Type B pancreatic cell (in vitro differentiated cells): Measurements from ENCODE around the gene CLCF1. TPM values are rescaled to one million over a fixed set of nuclear protein-coding genes. Genes with fewer than 3 reads are reported as not detected.
A peak's percentile ranks its signal among the peaks of the same experiment; 100 is the strongest.

Source experiments
- DNase-seq: peaks from one replicate; pipeline ENCODE4 v3.0.0; 2021; ENCODE audit warnings: mixed read lengths; ENCODE audit not compliant: unreplicated experiment; ENCODE audit errors: extremely low spot score
- H3K27ac Mint-ChIP-seq: 2 replicates; pipeline ENCODE4 v1.8.0; 2021; ENCODE audit warnings: mild to moderate bottlenecking, mixed read lengths
- H3K27me3 Mint-ChIP-seq: 2 replicates; pipeline ENCODE4 v1.8.0; 2021; ENCODE audit warnings: mixed read lengths
- H3K36me3 Mint-ChIP-seq: 2 replicates; pipeline ENCODE4 v1.8.0; 2021; ENCODE audit warnings: mixed read lengths
- H3K4me1 Mint-ChIP-seq: one replicate; pipeline ENCODE4 v1.8.0; 2021; ENCODE audit warnings: mixed read lengths; ENCODE audit not compliant: unreplicated experiment
- H3K4me3 Mint-ChIP-seq: 2 replicates; pipeline ENCODE4 v1.8.0; 2021; ENCODE audit warnings: mild to moderate bottlenecking, mixed read lengths
- H3K9me3 Mint-ChIP-seq: 2 replicates; pipeline ENCODE4 v1.8.0; 2021; ENCODE audit warnings: mixed read lengths
- total RNA-seq: library from RNA; stranded (reverse); gene quantifications from 2 replicates; pipeline ENCODE4 v1.2.1, GENCODE V29; 2021; ENCODE audit warnings: low replicate concordance
- TF ChIP-seq, protein P1 (sequence below): fragments of 200-600 bp; sonication (generic); conservative IDR thresholded peaks from 2 replicates; pipeline ENCODE4 v1.5.0; 2021; ENCODE audit warnings: antibody characterized with exemption, mild to moderate bottlenecking

The CLCF1 gene
- total RNA-seq, 1 donor from 2014 or later: 3.2 TPM

GRCh38 chr11:67367761-67368227 lies 5.6 kb downstream of the CLCF1 start:
- Mint-ChIP-seq H3K4me1 (peaks cover 36% of the 10 kb centered on the region), H3K27me3 (peaks cover 8% of the 10 kb centered on the region), H3K9me3 (no peaks in the 10 kb centered on the region), H3K4me3 (peak overlapping the region; percentile 59), H3K27ac (peak overlapping the region; percentile 12), H3K36me3 (peaks cover 7% of the 10 kb centered on the region)
- no peak for DNase-seq
- TF ChIP-seq, protein P1, sequence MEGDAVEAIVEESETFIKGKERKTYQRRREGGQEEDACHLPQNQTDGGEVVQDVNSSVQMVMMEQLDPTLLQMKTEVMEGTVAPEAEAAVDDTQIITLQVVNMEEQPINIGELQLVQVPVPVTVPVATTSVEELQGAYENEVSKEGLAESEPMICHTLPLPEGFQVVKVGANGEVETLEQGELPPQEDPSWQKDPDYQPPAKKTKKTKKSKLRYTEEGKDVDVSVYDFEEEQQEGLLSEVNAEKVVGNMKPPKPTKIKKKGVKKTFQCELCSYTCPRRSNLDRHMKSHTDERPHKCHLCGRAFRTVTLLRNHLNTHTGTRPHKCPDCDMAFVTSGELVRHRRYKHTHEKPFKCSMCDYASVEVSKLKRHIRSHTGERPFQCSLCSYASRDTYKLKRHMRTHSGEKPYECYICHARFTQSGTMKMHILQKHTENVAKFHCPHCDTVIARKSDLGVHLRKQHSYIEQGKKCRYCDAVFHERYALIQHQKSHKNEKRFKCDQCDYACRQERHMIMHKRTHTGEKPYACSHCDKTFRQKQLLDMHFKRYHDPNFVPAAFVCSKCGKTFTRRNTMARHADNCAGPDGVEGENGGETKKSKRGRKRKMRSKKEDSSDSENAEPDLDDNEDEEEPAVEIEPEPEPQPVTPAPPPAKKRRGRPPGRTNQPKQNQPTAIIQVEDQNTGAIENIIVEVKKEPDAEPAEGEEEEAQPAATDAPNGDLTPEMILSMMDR: no peak

DNA sequence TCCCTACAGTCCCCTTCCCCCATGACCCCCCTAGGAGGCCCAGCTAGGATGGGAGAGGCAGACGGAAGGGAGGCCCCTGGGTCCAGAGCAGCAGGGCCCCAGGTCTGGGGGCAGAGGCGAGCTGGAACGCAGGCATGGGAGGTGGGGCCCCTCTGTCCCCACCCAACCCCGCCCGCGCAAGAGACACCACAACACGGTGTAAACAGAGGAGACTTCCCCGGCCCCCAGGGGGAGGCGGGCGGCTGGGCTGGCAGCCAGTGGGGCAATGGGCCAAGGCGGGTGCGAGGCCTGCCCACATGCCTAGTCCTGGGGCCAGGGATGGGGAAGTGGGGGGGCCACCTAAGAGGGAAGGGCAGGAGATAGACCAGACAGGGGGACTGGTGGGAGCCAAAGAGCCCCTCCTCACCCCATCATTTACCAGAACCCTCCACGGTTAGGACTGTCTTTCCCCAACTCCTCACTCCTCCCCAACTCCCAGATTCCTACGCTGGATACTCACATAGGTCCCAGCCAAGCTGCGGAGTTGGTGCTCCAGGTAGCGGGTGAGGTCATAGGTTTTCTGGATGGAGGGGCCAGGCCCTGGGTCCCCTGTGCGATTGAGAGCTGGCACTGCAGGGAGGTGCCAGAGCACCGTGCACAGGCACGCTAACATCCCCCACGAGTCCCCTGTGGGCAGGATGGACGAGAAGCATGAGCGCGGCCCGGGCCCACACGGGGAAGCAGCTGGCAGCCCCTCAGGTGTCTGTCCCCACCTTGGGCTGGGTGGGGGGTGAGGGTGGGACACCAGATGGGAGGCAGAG lies 6.2 kb downstream of the CLCF1 start:
- peaks cover 10% of the 10 kb centered on the region for H3K36me3 Mint-ChIP-seq
- TF ChIP-seq, protein P1: no peak
- no peak overlapping the region for H3K4me3 Mint-ChIP-seq
- H3K9me3 Mint-ChIP-seq: no peaks in the 10 kb centered on the region
- peaks cover 36% of the 10 kb centered on the region for H3K4me1 Mint-ChIP-seq
- H3K27me3 Mint-ChIP-seq: peaks cover 8% of the 10 kb centered on the region
- no peak overlapping the region for H3K27ac Mint-ChIP-seq
- no peak for DNase-seq

- peaks cover 4% of the 10 kb centered on the region for H3K27me3 Mint-ChIP-seq
Measured at GRCh38 chr11:67366546-67366945, 6.9 kb downstream of the CLCF1 start.

DNA sequence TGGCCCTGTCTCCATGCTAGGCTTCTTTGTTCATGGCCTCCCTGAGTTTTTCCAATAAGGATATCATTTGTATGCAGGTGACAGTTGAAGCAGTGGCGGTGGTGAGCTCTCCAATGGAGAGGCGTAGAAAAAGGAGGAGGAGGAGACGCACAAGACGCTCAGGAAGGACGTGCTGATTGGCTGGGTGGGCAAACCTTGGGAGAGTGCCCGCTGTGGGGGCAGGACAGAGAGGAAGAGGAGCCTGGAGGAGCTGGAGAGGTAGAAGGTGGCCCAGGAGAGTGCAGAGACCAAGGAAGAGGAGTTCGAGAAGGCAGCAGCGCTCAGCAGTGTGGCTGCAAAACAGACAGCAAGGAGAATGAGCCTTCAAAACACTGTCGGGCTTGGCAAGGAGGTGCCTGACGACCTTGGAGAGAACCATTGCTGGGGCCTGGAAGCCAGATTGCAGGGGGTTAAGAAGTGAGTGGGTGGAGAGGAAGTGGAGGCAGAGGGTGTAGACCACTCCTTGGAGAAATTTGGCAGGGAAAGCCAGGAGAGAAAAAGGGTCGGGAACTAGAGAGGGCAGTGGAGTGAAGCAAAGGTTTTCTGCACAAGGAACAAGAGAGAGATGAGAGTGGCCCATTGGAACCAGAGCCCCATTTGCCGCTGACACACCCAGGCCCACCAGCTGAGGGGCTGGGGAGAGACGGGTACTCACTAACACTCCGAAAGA lies 7.5 kb downstream of the CLCF1 start:
- H3K27me3 Mint-ChIP-seq: no peaks in the 10 kb centered on the region
- H3K27ac Mint-ChIP-seq: peak overlapping the region; percentile 45
- TF ChIP-seq, protein P1: no peak
- H3K9me3 Mint-ChIP-seq: no peaks in the 10 kb centered on the region
- no peak for DNase-seq
- peaks cover 10% of the 10 kb centered on the region for H3K36me3 Mint-ChIP-seq
- peak overlapping the region; percentile 60 for H3K4me3 Mint-ChIP-seq
- H3K4me1 Mint-ChIP-seq: peaks cover 26% of the 10 kb centered on the region

More at GRCh38 chr11:67366546-67366945, 6.9 kb downstream of the CLCF1 start:
- DNase-seq: no peak
- Mint-ChIP-seq H3K27ac (peak overlapping the region; percentile 45), H3K9me3 (no peaks in the 10 kb centered on the region), H3K4me1 (peaks cover 32% of the 10 kb centered on the region), H3K4me3 (no peak overlapping the region), H3K36me3 (peaks cover 10% of the 10 kb centered on the region)
- TF ChIP-seq, protein P1: no peak

- H3K27ac Mint-ChIP-seq: peak overlapping the region; percentile 45
- H3K27me3 Mint-ChIP-seq: no peaks in the 10 kb centered on the region
- DNase-seq: no peak
- no peaks in the 10 kb centered on the region for H3K9me3 Mint-ChIP-seq
- peak overlapping the region; percentile 60 for H3K4me3 Mint-ChIP-seq
- TF ChIP-seq, protein P1: no peak
- peaks cover 10% of the 10 kb centered on the region for H3K36me3 Mint-ChIP-seq
- H3K4me1 Mint-ChIP-seq: peaks cover 19% of the 10 kb centered on the region
Measured at GRCh38 chr11:67364783-67365722, 8.3 kb downstream of the CLCF1 start.
